Activated T-helper 1 cell treated with anti-CD3 and anti-CD28 coated beads, Interleukin-2, amount 50 U/mL, for 16 hours (primary cell): ENCODE measurements around the gene SULT1A1.

ENCODE experiments used
- DNase-seq, 2 donors: peaks; one replicate each; pipeline ENCODE4 v3.0.0-alpha.2; 2020; ENCODE audit warnings: low read depth in 1 of 2, low spot score in 1 of 2

Gene SULT1A1

GRCh38 chr16:28561557-28562187, 48.2 kb downstream of the SULT1A1 start:
- DNase-seq, result no peak

- DNase-seq, result no peak
Observed at GRCh38 chr16:28558456-28558855, 51.4 kb downstream of the SULT1A1 start.

GRCh38 chr16:28556914-28557320, 52.9 kb downstream of the SULT1A1 start:
- no peak for DNase-seq

DNA sequence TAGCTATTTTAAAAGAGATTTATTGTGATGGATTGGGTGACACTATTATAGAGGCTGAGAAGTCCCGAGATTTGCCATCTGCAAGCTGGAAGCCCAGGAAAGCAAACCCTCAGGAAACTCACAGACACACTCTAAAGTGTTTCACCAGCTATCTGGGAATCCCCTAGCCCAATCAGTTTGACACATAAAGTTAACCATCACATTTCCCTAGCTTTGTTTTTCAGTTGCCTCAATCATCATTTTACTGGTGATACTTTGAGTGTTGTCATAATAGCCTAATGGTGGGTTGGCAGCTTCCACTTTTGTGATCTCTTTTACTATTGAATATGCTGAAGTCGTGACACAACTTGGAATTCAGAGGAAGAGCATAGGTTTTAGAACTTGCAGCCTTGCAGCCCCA, 54.3 kb downstream of the SULT1A1 start:
- no peak for DNase-seq
